ENCODE results near the gene EFHC1. TPM values are rescaled to one million over a fixed set of nuclear protein-coding genes. Genes with fewer than 3 reads are reported as not detected.
A peak's percentile ranks its signal among the peaks of the same experiment; 100 is the strongest.
"Not testable (repeated sequence)": the region's sequence is repeated elsewhere in the genome, so short reads cannot be mapped to it uniquely, and the experiment has no call there.

The EFHC1 gene
- 1 to 10 TPM; 3.9 to 6.6 (median 5.0) TPM for polyA plus RNA-seq

GRCh38 chr6:52419809-52420667 lies at the start of gene EFHC1:
EFHC1 (plus strand) TSS chr6:52420342; CDS start chr6:52420411, 69 bp downstream.
- DNase-seq = peak; percentile 98
- peaks cover 0 to 3% (median 2%) of the 10 kb centered on the region in 3 donors for H3K27me3 Mint-ChIP-seq (ENCODE audit: low read depth in 3 of 3)
- peak within 1 kb of the TSS in 2 of 6 donors; percentile 66 to 82 for H3K27ac Mint-ChIP-seq
- no peaks in the 10 kb centered on the region for H3K36me3 Mint-ChIP-seq
- H3K4me1 Mint-ChIP-seq = peaks cover 0 to 10% of the 10 kb centered on the region in 2 donors
- H3K9me3 Mint-ChIP-seq = no peaks in the 10 kb centered on the region
- no peak within 1 kb of the TSS for H3K4me3 Mint-ChIP-seq

GRCh38 chr6:52371656-52372191 lies 48.4 kb upstream of the EFHC1 start:
- Mint-ChIP-seq H3K4me1 (peaks cover 16 to 19% of the 10 kb centered on the region in 2 donors), H3K36me3 (peaks cover 21 to 30% (median 23%) of the 10 kb centered on the region in 3 donors), H3K27me3 (ENCODE audit: low read depth in 3 of 3) (no peaks in the 10 kb centered on the region), H3K9me3 (no peaks in the 10 kb centered on the region), H3K27ac (peak overlapping the region in 1 of 6 donors; percentile 12), H3K4me3 (no peak overlapping the region)
- no peak for DNase-seq

- no peaks in the 10 kb centered on the region for H3K27me3 Mint-ChIP-seq (ENCODE audit: low read depth in 3 of 3)
- DNase-seq = no peak
- no peak overlapping the region for H3K27ac Mint-ChIP-seq
- H3K9me3 Mint-ChIP-seq = no peaks in the 10 kb centered on the region
- peaks cover 14 to 29% (median 17%) of the 10 kb centered on the region in 3 donors for H3K36me3 Mint-ChIP-seq
- H3K4me1 Mint-ChIP-seq = peaks cover 27 to 29% of the 10 kb centered on the region in 2 donors
- no peak overlapping the region for H3K4me3 Mint-ChIP-seq
Observed at GRCh38 chr6:52373151-52373690, 46.9 kb upstream of the EFHC1 start.

- Mint-ChIP-seq H3K27me3 (ENCODE audit: low read depth in 3 of 3) (no peaks in the 10 kb centered on the region), H3K9me3 (no peaks in the 10 kb centered on the region), H3K4me3 (no peak overlapping the region), H3K27ac (no peak overlapping the region), H3K4me1 (peaks cover 21 to 26% of the 10 kb centered on the region in 2 donors), H3K36me3 (peaks cover 15 to 24% (median 17%) of the 10 kb centered on the region in 3 donors)
- no peak for DNase-seq
Observed at GRCh38 chr6:52374247-52374646, 45.9 kb upstream of the EFHC1 start.

GRCh38 chr6:52375780-52376556 lies 44.2 kb upstream of the EFHC1 start:
- H3K27me3 Mint-ChIP-seq (ENCODE audit: low read depth in 3 of 3) = no peaks in the 10 kb centered on the region
- peaks cover 21 to 24% of the 10 kb centered on the region in 2 donors for H3K4me1 Mint-ChIP-seq
- peak overlapping the region in 2 of 6 donors; percentile 31 to 66 for H3K27ac Mint-ChIP-seq
- H3K4me3 Mint-ChIP-seq = no peak overlapping the region
- H3K9me3 Mint-ChIP-seq = no peaks in the 10 kb centered on the region
- H3K36me3 Mint-ChIP-seq = peaks cover 15 to 18% (median 17%) of the 10 kb centered on the region in 3 donors
- no peak for DNase-seq

- no peak overlapping the region for H3K4me3 Mint-ChIP-seq
- peak overlapping the region in 2 of 6 donors; percentile 18 to 56 for H3K27ac Mint-ChIP-seq
- no peaks in the 10 kb centered on the region for H3K9me3 Mint-ChIP-seq
- DNase-seq = no peak
- no peaks in the 10 kb centered on the region for H3K27me3 Mint-ChIP-seq (ENCODE audit: low read depth in 3 of 3)
- H3K36me3 Mint-ChIP-seq = peaks cover 15 to 18% (median 17%) of the 10 kb centered on the region in 3 donors
- H3K4me1 Mint-ChIP-seq = peaks cover 21 to 24% of the 10 kb centered on the region in 2 donors
Observed at GRCh38 chr6:52376763-52377162, 43.4 kb upstream of the EFHC1 start.

GRCh38 chr6:52377538-52378221 lies 42.5 kb upstream of the EFHC1 start:
- Mint-ChIP-seq H3K27me3 (ENCODE audit: low read depth in 3 of 3) (peaks cover 0 to 2% (median 0%) of the 10 kb centered on the region in 3 donors), H3K4me1 (peaks cover 21 to 22% of the 10 kb centered on the region in 2 donors), H3K9me3 (no peaks in the 10 kb centered on the region), H3K36me3 (peaks cover 19 to 23% (median 22%) of the 10 kb centered on the region in 3 donors), H3K27ac (peak overlapping the region in 2 of 6 donors; percentile 32 to 56), H3K4me3 (no peak overlapping the region)
- no peak for DNase-seq

- H3K27me3 Mint-ChIP-seq (ENCODE audit: low read depth in 3 of 3) = peaks cover 0 to 2% (median 0%) of the 10 kb centered on the region in 3 donors
- H3K27ac Mint-ChIP-seq = no peak overlapping the region
- DNase-seq = no peak
- H3K4me1 Mint-ChIP-seq = peaks cover 16 to 22% of the 10 kb centered on the region in 2 donors
- peaks cover 7 to 9% (median 8%) of the 10 kb centered on the region in 3 donors for H3K36me3 Mint-ChIP-seq
- H3K9me3 Mint-ChIP-seq = no peaks in the 10 kb centered on the region
- H3K4me3 Mint-ChIP-seq = no peak overlapping the region
Observed at GRCh38 chr6:52381249-52381648, 38.9 kb upstream of the EFHC1 start.

GRCh38 chr6:52384145-52384766 lies 35.9 kb upstream of the EFHC1 start:
- no peak for DNase-seq
- Mint-ChIP-seq H3K27me3 (ENCODE audit: low read depth in 3 of 3) (peaks cover 0 to 2% (median 0%) of the 10 kb centered on the region in 3 donors), H3K4me1 (peaks cover 9 to 13% of the 10 kb centered on the region in 2 donors), H3K36me3 (peaks cover 4 to 5% (median 5%) of the 10 kb centered on the region in 3 donors), H3K9me3 (no peaks in the 10 kb centered on the region), H3K27ac (peak overlapping the region in 3 of 6 donors; percentile 35 to 63 (median 37)), H3K4me3 (no peak overlapping the region)

- H3K9me3 Mint-ChIP-seq = no peaks in the 10 kb centered on the region
- H3K4me3 Mint-ChIP-seq = no peak overlapping the region
- H3K27me3 Mint-ChIP-seq (ENCODE audit: low read depth in 3 of 3) = peaks cover 0 to 5% (median under 1%) of the 10 kb centered on the region in 3 donors
- H3K27ac Mint-ChIP-seq = no peak overlapping the region
- H3K4me1 Mint-ChIP-seq = peaks cover 18 to 21% of the 10 kb centered on the region in 2 donors
- no peak for DNase-seq
- peaks cover 4 to 5% (median 5%) of the 10 kb centered on the region in 3 donors for H3K36me3 Mint-ChIP-seq
Observed at GRCh38 chr6:52385074-52385473, 35.1 kb upstream of the EFHC1 start.

- H3K36me3 Mint-ChIP-seq, H3K4me3 Mint-ChIP-seq: not testable (repeated sequence)
- peaks cover 44 to 46% of the 10 kb centered on the region in 2 donors for H3K4me1 Mint-ChIP-seq
Observed at GRCh38 chr6:52388119-52388518, 32.0 kb upstream of the EFHC1 start.

GRCh38 chr6:52388790-52389189 lies 31.4 kb upstream of the EFHC1 start:
- peaks cover 48 to 49% of the 10 kb centered on the region in 2 donors for H3K4me1 Mint-ChIP-seq
- H3K27me3 Mint-ChIP-seq (ENCODE audit: low read depth in 3 of 3) = peaks cover 4 to 7% (median 4%) of the 10 kb centered on the region in 3 donors

More at GRCh38 chr6:52388119-52388518, 32.0 kb upstream of the EFHC1 start:
- not testable (repeated sequence) for H3K9me3 Mint-ChIP-seq; H3K27me3 Mint-ChIP-seq (ENCODE audit: low read depth in 3 of 3); H3K27ac Mint-ChIP-seq; DNase-seq

More at GRCh38 chr6:52388790-52389189, 31.4 kb upstream of the EFHC1 start:
- Mint-ChIP-seq H3K36me3 (no peaks in the 10 kb centered on the region), H3K4me3 (peak overlapping the region in 2 of 5 donors; percentile 26 to 73), H3K27ac (peak overlapping the region; percentile 5 to 97 (median 92)), H3K9me3 (no peaks in the 10 kb centered on the region)
- DNase-seq = no peak
